IMR-90 (cell line): Measurements from ENCODE around the gene ORC6.

ENCODE experiments used
- CHD1 ChIP-seq: IDR thresholded peaks from 2 replicates; pipeline ENCODE4 v1.6.1; 2012; ENCODE audit warnings: low read depth, low read length, improper control_type of control experiment
- CTCF ChIP-seq: conservative IDR thresholded peaks from 2 replicates; pipeline ENCODE4 v1.5.1; 2012; ENCODE audit warnings: mild to moderate bottlenecking, low read depth, low read length, improper control_type of control experiment
- POLR2A ChIP-seq: IDR thresholded peaks from 2 replicates; pipeline ENCODE4 v1.6.1; 2012; ENCODE audit warnings: mild to moderate bottlenecking, low read depth, low read length
- RAD21 ChIP-seq: IDR thresholded peaks from 2 replicates; pipeline ENCODE4 v1.6.1; 2012; ENCODE audit warnings: low read length, improper control_type of control experiment
- TF ChIP-seq, protein P1 (sequence below): fragments of 150-350 bp; IDR thresholded peaks from 2 replicates; pipeline ENCODE4 v1.6.1; 2017; ENCODE audit warnings: mild to moderate bottlenecking, antibody characterized with exemption, low read length, low read depth

GRCh38 chr16:46696957-46697356 lies 7.5 kb downstream of the ORC6 start:
- no peak for TF ChIP-seq CTCF
- TF ChIP-seq POLR2A: no peak
- TF ChIP-seq RAD21: no peak
- no peak for TF ChIP-seq CHD1
- TF ChIP-seq, protein P1, sequence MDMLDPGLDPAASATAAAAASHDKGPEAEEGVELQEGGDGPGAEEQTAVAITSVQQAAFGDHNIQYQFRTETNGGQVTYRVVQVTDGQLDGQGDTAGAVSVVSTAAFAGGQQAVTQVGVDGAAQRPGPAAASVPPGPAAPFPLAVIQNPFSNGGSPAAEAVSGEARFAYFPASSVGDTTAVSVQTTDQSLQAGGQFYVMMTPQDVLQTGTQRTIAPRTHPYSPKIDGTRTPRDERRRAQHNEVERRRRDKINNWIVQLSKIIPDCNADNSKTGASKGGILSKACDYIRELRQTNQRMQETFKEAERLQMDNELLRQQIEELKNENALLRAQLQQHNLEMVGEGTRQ: no peak
